ENCODE measurements around the gene ITPR1.

Gene ITPR1

DNA sequence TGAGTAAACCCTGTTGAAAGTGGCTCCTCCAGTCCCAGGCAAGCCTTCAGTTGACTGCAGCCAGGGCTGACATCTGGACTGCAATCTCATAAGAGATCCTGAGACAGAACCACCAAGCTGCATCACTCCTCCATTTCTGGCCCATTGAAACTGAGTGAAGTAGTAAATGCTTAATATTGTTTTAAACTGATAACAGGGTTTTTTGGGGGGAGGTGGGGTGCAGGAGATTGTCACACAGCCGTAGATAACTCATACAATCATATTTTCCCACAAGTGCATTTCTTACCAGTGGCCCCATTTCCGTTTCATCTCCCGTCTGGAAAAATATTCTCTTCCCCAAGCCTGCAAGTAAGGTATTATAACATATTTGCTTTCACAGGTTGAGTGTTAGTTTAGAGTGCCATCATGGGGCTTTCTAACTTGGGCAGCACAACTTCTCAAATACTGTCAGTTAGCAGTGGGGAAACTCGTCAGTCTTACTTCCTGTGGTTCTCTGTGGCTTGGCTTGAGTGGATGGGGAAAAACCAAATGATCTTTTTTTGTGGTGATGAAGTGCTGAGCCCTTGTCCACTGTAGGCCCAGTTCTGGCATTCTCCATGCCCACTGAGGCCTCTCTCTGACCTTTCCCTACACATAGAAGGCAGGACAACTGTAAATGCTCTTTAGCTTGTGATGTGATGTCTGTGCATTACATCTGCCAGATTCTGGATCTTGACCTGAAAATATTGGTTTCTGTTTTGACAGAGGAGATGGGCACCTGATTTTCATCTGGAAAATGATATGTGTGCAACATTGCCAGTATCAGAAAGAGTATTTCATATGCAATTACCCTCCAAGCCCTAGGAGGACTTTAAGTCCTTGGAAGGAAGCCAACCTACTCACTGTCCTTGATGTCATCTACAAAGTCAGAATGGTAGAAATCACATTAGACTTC lies 396.0 kb downstream of the ITPR1 start:
- no peak for DNase-seq (ENCODE audit: low read depth)
- no peak overlapping the region for H3K4me3 ChIP-seq (ENCODE audit: low read depth, low read length)
- in situ Hi-C loops (cut with HindIII; ENCODE audit: low sequenced_read_pairs): no loop called here
- TF ChIP-seq, protein P1, sequence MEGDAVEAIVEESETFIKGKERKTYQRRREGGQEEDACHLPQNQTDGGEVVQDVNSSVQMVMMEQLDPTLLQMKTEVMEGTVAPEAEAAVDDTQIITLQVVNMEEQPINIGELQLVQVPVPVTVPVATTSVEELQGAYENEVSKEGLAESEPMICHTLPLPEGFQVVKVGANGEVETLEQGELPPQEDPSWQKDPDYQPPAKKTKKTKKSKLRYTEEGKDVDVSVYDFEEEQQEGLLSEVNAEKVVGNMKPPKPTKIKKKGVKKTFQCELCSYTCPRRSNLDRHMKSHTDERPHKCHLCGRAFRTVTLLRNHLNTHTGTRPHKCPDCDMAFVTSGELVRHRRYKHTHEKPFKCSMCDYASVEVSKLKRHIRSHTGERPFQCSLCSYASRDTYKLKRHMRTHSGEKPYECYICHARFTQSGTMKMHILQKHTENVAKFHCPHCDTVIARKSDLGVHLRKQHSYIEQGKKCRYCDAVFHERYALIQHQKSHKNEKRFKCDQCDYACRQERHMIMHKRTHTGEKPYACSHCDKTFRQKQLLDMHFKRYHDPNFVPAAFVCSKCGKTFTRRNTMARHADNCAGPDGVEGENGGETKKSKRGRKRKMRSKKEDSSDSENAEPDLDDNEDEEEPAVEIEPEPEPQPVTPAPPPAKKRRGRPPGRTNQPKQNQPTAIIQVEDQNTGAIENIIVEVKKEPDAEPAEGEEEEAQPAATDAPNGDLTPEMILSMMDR (IDR thresholded peaks at IDR 0.05; ENCODE audit: low read depth, low read length, missing control alignments): no peak

DNA sequence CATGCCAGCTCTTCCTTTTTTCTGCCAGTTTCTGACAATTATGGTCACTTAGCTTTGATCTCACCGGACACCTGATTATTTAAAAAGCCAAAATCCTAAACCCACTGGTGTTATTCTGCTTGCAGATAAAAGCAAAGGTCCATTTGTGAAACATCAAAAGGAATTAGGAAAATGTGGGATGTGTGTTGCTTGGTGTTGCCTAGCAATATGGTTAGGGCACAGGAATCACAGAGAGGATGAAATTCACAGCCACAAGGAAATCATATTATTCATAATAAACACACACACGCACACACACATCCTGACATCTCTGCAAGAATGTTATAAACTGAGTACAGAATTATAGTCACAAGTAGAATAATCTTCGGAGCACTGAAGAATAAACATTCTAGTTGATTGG lies 396.7 kb downstream of the ITPR1 start:
- in situ Hi-C loops (cut with HindIII; ENCODE audit: low sequenced_read_pairs): no loop called here

DNA sequence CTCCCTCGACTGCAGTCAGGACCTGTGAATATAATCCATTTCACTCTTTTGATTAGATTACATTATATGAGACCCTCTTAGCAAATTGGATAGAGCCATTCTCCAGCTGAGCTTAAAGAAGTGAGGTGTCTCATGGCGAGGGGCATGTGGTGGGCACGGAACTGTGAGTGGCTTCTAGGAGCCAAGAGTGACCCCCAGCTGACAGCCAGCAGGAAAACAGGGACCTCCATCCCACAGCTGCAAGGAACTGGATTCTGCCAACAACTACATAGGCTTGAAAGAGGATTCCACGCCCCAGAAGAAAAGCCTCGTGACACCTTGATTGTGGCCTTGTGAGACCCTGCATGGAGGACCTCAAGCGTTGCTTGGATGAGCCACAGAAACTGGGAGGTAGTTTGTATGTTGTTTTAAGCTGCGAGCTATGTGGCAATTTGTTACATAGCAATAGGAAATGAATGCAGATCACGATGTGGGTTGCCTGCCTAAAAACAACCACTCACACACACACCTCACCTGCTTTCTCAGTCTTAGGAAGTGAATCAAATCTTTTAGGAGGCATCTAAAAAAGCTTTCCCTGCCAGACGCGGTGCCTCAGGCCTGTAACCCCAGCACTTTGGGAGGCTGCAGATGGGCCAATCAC lies 401.9 kb downstream of the ITPR1 start:
- in situ Hi-C loops (cut with HindIII; ENCODE audit: low sequenced_read_pairs): no loop called here
- DNase-seq (ENCODE audit: low read depth): no peak
- TF ChIP-seq, protein P1 (IDR thresholded peaks at IDR 0.05; ENCODE audit: low read depth, low read length, missing control alignments): no peak
- no peak overlapping the region for H3K4me3 ChIP-seq (ENCODE audit: low read depth, low read length)

More for the DNA sequence above, 396.7 kb downstream of the ITPR1 start:
- DNase-seq (ENCODE audit: low read depth): no peak
- TF ChIP-seq, protein P1 (IDR thresholded peaks at IDR 0.05; ENCODE audit: low read depth, low read length, missing control alignments): no peak
- H3K4me3 ChIP-seq (ENCODE audit: low read depth, low read length): no peak overlapping the region

DNA sequence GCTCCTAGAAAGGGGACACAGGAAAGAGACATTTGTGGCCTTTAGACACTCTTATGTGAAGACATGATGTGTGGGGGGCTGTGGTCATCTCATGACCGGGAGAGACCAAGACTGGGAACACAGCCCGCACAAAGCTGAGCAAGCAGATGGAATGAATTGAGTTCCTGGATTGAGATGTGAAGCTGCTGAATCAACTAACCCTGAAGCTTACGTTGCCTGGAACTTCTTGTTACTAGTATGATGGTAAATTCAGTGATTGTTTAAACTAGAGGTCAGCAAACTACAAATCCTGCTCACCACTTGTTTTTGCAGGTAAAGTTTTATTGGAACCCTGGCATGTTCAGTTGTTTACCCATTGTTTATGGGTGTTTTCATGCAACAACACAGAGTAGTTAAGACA lies 402.7 kb downstream of the ITPR1 start:
- in situ Hi-C loops (cut with HindIII; ENCODE audit: low sequenced_read_pairs): no loop called here
- DNase-seq (ENCODE audit: low read depth): no peak
- no peak overlapping the region for H3K4me3 ChIP-seq (ENCODE audit: low read depth, low read length)
- TF ChIP-seq, protein P1 (IDR thresholded peaks at IDR 0.05; ENCODE audit: low read depth, low read length, missing control alignments): no peak

All from astrocyte of the cerebellum (primary cell).